HG02943 (cell line): ENCODE results near the gene PGM3.

Source experiments
- ATAC-seq: cut with Tn5 transposase; IDR thresholded peaks from one replicate; pipeline ENCODE4 v1.9.1; 2021; ENCODE audit warnings: mild to moderate bottlenecking, low read depth, moderate library complexity; ENCODE audit not compliant: unreplicated experiment

PGM3 gene

GRCh38 chr6:83183082-83183828 is 9.8 kb downstream of the PGM3 start:
- ATAC-seq, result no peak

- ATAC-seq, result no peak
Measured at GRCh38 chr6:83182114-83182513, 11.0 kb downstream of the PGM3 start.

- ATAC-seq, result no peak
Measured at GRCh38 chr6:83180426-83180950, 12.6 kb downstream of the PGM3 start.

GRCh38 chr6:83176246-83176645 is 16.8 kb downstream of the PGM3 start:
- no peak for ATAC-seq

GRCh38 chr6:83169511-83169910 is 23.6 kb downstream of the PGM3 start:
- ATAC-seq, result no peak

- no peak for ATAC-seq
Measured at GRCh38 chr6:83169106-83169505, 24.0 kb downstream of the PGM3 start.

- ATAC-seq, result no peak
Measured at GRCh38 chr6:83168556-83168955, 24.5 kb downstream of the PGM3 start.

GRCh38 chr6:83167726-83168278 is 25.3 kb downstream of the PGM3 start:
- ATAC-seq, result no peak

- no peak for ATAC-seq
Measured at GRCh38 chr6:83160167-83160566, 32.9 kb downstream of the PGM3 start.

- ATAC-seq, result no peak
Measured at GRCh38 chr6:83155794-83156193, 37.3 kb downstream of the PGM3 start.

GRCh38 chr6:83153883-83154521 is 39.1 kb downstream of the PGM3 start:
- no peak for ATAC-seq

GRCh38 chr6:83152913-83153312 is 40.2 kb downstream of the PGM3 start:
- no peak for ATAC-seq

- ATAC-seq, result no peak
Measured at GRCh38 chr6:83151114-83151513, 42.0 kb downstream of the PGM3 start.

- ATAC-seq, result no peak
Measured at GRCh38 chr6:83138758-83139157, 54.3 kb downstream of the PGM3 start.

- ATAC-seq, result no peak
Measured at GRCh38 chr6:83138118-83138722, 54.8 kb downstream of the PGM3 start.

- ATAC-seq, result no peak
Measured at GRCh38 chr6:83132121-83132520, 60.9 kb downstream of the PGM3 start.

GRCh38 chr6:83127976-83128375 is 65.1 kb downstream of the PGM3 start:
- no peak for ATAC-seq

GRCh38 chr6:83127258-83127657 is 65.8 kb downstream of the PGM3 start:
- no peak for ATAC-seq

- no peak for ATAC-seq
Measured at GRCh38 chr6:83126807-83127206, 66.3 kb downstream of the PGM3 start.

GRCh38 chr6:83126223-83126622 is 66.8 kb downstream of the PGM3 start:
- no peak for ATAC-seq

- no peak for ATAC-seq
Measured at GRCh38 chr6:83125425-83125824, 67.6 kb downstream of the PGM3 start.
